ENCODE data around the gene ZNF777.

- TF ChIP-seq CTCF (IDR thresholded peaks at IDR 0.05; ENCODE audit: poor library complexity) (no peak), EZH2 (IDR thresholded peaks at IDR 0.05; ENCODE audit: borderline replicate concordance) (no peak), EZH2phosphoT487 (IDR thresholded peaks at IDR 0.05; ENCODE audit: low read depth, severe bottlenecking, unreplicated experiment) (no peak)
Measured at GRCh38 chr7:149457766-149458165, 3.1 kb downstream of the ZNF777 start.
